Activated CD4-positive, alpha-beta memory T cell treated with anti-CD3 and anti-CD28 coated beads, Interleukin-2, amount 10 ng/mL, durations not matched to agents 7 days and 5 days (primary cell): ENCODE results near the gene DPM1. TPM values are rescaled to one million over a fixed set of nuclear protein-coding genes. Genes with fewer than 3 reads are reported as not detected.

Experiments
- CTCF ChIA-PET: fragments of 350-600 bp; sonication (Branson Sonifier 250); formaldehyde crosslinking; loops from one replicate; lab custom pipeline; 2021; ENCODE audit warnings: antibody characterized with exemption, inconsistent platforms; lab: Charles Lee
- POLR2A ChIA-PET: fragments of 350-600 bp; sonication (Branson Sonifier 250); formaldehyde crosslinking; loops from one replicate; lab custom pipeline; 2021; ENCODE audit warnings: antibody characterized with exemption; lab: Charles Lee
- DNase-seq: peaks from one replicate; pipeline ENCODE4 v3.0.0-alpha.2; 2020
- H3K27ac Mint-ChIP-seq: one replicate; pipeline ENCODE4 v1.8.0; 2021; ENCODE audit warnings: mild to moderate bottlenecking, mixed read lengths
- H3K27me3 Mint-ChIP-seq: one replicate; pipeline ENCODE4 v1.8.0; 2021; ENCODE audit warnings: mixed read lengths
- H3K36me3 Mint-ChIP-seq: one replicate; pipeline ENCODE4 v1.8.0; 2021; ENCODE audit warnings: low read depth, mixed read lengths
- H3K4me1 Mint-ChIP-seq: one replicate; pipeline ENCODE4 v1.8.0; 2021; ENCODE audit warnings: mixed read lengths
- H3K4me3 Mint-ChIP-seq: one replicate; pipeline ENCODE4 v1.8.0; 2021; ENCODE audit warnings: mild to moderate bottlenecking, mixed read lengths
- H3K9me3 Mint-ChIP-seq: one replicate; pipeline ENCODE4 v1.8.0; 2021; ENCODE audit warnings: mixed read lengths
- total RNA-seq, 2 experiments: library from RNA; stranded (reverse); gene quantifications; one replicate each; pipeline ENCODE4 v1.2.3, GENCODE V29; 2021

Gene DPM1
- total RNA-seq, 2 experiments from 2014 or later = 46.8 to 49.8 TPM

DNA sequence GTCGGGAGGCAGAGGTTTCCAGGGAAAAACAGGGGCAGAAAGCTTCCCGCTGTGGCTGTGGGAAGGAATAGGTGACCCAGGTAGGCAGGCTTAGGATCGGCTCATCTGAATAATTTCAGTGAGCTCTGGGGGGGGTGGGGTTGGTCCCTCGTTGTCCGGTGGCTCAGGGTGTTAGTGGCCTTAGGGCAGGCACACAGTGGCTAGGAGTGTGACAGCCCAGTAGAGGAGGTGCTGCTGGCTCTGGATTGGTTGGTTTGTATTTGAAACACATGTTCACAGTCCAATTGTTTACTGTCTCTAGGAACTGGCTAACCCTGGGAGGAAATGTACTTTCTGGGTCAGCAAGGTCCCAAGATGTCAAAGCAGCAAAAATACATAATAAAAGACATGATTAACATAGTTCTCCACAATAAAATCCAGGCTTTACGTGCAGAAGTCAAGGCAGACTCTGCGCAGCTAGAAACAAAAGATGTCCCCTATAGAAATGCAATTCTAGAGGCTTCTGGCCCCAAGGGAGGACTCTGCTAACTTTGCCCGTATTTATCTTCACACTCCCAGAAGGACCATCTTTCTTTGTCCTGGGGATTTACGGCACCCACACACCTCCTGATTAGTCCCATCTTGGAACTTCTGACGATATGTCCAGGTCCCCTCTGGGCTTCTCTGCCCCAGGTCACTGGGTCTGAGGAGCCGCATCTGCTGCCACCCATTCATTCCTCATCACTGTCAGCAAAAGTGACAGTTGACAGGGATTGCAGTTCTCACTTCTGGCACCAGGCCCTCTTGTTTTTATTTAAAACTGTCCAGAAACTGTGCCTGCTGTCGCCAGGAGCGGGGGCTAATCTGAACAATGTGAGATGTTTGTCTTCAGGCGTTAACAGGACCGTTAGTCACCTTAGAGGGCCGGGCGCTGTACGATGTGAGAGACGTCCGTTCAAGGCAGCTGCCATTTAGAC lies 19.0 kb upstream of the DPM1 start:
- no peak for DNase-seq
- Mint-ChIP-seq H3K36me3 (no peaks in the 10 kb centered on the region), H3K27me3 (peaks cover 10% of the 10 kb centered on the region), H3K27ac (no peak overlapping the region), H3K4me3 (no peak overlapping the region), H3K9me3 (no peaks in the 10 kb centered on the region), H3K4me1 (peaks cover 8% of the 10 kb centered on the region)
- ChIA-PET POLR2A (no interaction called here), CTCF (interaction anchor here (1.0 to 1.5 kb wide), 2 partner anchors 10 to 183 kb away, joined by 3 to 7 read pairs; partner anchors contain the start of gene BCAS4)

DNA sequence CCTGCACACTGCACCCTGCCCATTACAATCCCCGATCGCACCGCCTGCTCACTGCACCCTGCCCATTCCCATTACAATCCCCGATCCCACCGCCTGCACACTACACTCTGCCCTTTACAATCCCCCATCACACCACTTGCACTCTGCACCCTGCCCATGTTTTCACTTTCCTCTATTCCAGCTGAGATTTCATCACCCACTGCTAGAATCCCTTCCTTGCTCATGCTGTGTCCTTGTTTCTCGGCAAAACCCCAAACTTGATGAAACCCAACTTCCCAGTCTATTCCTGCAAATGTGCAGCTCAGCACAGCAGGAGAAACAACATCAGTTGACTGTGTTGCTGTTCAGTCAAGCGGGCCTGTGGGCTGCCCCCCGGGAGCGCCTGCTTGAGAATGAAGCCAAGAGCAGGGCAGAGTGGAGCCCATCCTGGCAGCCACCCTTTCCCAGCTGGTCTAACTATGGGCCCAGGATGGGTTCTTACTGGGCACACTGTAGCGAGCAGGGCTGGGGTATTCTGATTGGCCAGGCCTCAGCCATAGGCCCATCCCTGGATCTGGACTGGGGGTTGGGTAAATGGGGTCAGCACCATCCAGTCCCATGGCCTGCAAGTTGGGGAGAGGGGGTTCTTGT lies 17.5 kb upstream of the DPM1 start:
- Mint-ChIP-seq H3K36me3 (no peaks in the 10 kb centered on the region), H3K27ac (no peak overlapping the region), H3K4me1 (peaks cover 4% of the 10 kb centered on the region), H3K9me3 (no peaks in the 10 kb centered on the region), H3K4me3 (no peak overlapping the region), H3K27me3 (peaks cover 10% of the 10 kb centered on the region)
- ChIA-PET CTCF (no interaction called here), POLR2A (no interaction called here)
- no peak for DNase-seq

DNA sequence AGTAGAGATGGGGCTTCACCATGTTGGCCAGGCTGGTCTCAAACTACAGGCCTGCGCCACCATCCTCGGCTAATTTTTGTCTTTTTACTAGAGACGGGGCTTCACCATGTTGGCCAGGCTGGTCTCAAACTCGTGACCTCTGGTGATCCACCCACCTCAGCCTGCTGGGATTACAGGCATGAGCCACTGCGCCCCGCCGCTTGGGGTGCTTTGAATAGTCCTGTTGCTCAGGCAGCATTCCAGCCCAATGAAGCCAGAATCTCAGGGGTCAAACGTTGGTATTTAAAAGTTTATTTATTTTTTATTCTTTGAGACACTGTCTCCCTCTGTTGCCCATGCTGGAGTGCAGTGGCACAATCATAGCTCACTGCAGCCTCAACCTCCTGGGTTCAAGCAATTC lies 11.6 kb upstream of the DPM1 start:
- Mint-ChIP-seq H3K27me3 (peaks cover 10% of the 10 kb centered on the region), H3K4me1 (no peaks in the 10 kb centered on the region), H3K9me3 (no peaks in the 10 kb centered on the region), H3K36me3 (no peaks in the 10 kb centered on the region), H3K4me3 (no peak overlapping the region), H3K27ac (no peak overlapping the region)
- CTCF ChIA-PET = no interaction called here
- POLR2A ChIA-PET = interaction anchor here (1.6 kb wide), 1 partner anchor 11 kb away, joined by 3 read pairs; the partner anchor contains the start of genes DPM1 and MOCS3
- DNase-seq = no peak

DNA sequence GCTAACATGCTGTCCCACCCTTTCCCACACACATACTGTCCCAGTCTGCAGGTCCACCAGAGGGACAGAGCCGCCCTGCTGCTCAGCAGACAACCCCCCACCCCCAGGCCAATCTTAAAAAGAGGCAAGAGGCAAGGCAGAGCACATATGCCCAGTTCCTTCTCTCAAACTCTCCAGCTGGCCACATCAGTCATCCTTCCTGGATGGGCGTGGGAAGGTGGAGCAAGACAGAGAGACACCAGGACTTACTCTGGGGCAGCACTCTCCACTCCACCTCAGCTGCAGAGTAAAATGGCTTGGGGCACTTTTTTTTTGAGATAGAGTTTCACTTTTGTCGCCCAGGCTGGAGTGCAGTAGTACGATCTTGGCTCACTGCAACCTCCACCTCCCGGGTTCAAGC lies 11.1 kb upstream of the DPM1 start:
- ChIA-PET POLR2A (interaction anchor here (1.6 kb wide), 1 partner anchor 11 kb away, joined by 3 read pairs; the partner anchor contains the start of genes DPM1 and MOCS3), CTCF (interaction anchor here (1.7 kb wide), 1 partner anchor 18 kb away, joined by 5 read pairs; no protein-coding TSS in a partner anchor)
- Mint-ChIP-seq H3K27me3 (peaks cover 10% of the 10 kb centered on the region), H3K36me3 (no peaks in the 10 kb centered on the region), H3K4me3 (no peak overlapping the region), H3K27ac (no peak overlapping the region), H3K4me1 (no peaks in the 10 kb centered on the region), H3K9me3 (no peaks in the 10 kb centered on the region)
- no peak for DNase-seq

DNA sequence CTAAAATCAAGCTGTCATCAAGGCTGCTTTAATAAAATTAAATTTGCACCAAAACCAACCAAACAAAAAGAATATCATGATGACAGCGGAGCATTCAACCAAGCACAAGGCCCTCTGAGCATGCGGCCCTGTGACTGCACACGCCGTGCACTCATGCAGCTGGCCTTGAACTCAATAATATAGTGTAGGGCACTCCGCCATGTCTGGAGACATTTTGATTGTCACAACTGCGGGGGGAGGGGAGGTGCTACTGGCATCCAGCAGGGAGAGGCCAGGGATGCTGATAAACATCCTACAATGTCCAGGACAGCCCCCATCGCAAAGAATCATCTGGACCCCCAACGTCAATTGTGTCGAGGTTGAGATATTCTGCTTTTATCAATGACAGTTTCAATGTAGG lies 10.0 kb upstream of the DPM1 start:
- Mint-ChIP-seq H3K9me3 (no peaks in the 10 kb centered on the region), H3K27me3 (peaks cover 10% of the 10 kb centered on the region), H3K27ac (no peak overlapping the region), H3K36me3 (no peaks in the 10 kb centered on the region), H3K4me1 (no peaks in the 10 kb centered on the region), H3K4me3 (no peak overlapping the region)
- ChIA-PET POLR2A (interaction anchor here (1.5 to 1.6 kb wide), 2 partner anchors 10 to 36 kb away, joined by 3 to 5 read pairs; partner anchors contain the start of genes ADNP, DPM1 and MOCS3), CTCF (interaction anchor here (1.2 to 1.7 kb wide), 2 partner anchors 13 to 19 kb away, joined by 4 to 5 read pairs; no protein-coding TSS in a partner anchor)
- DNase-seq = no peak

DNA sequence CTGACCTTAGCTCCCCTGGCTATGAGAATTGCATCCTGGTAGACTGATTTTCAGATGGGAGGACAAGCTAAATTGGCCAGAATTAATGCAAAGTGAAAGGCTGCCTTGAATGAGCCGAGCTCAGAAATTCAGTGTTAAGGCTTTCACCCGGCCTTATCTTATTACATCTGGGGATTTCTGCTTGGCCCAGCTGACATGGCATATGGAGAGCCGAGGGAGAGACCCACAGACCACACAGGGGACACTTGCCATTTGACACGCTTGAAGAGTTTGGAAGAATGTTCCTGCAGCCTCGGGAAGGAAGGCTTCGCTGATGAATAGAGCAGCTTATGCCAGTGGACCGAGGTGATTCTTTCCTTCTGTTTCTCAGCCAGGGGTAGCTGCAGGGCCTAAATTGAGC lies 9.3 kb upstream of the DPM1 start:
- CTCF ChIA-PET = interaction anchor here (0.6 to 1.7 kb wide), 4 partner anchors 9 to 20 kb away, joined by 3 to 5 read pairs (median 4); partner anchors contain the start of genes DPM1 and MOCS3
- Mint-ChIP-seq H3K27me3 (peaks cover 8% of the 10 kb centered on the region), H3K36me3 (no peaks in the 10 kb centered on the region), H3K4me1 (no peaks in the 10 kb centered on the region), H3K9me3 (no peaks in the 10 kb centered on the region), H3K4me3 (no peak overlapping the region), H3K27ac (no peak overlapping the region)
- DNase-seq = no peak
- POLR2A ChIA-PET = interaction anchor here (1.3 to 1.5 kb wide), 2 partner anchors 9 to 36 kb away, joined by 4 to 5 read pairs; partner anchors contain the start of genes ADNP, DPM1 and MOCS3

DNA sequence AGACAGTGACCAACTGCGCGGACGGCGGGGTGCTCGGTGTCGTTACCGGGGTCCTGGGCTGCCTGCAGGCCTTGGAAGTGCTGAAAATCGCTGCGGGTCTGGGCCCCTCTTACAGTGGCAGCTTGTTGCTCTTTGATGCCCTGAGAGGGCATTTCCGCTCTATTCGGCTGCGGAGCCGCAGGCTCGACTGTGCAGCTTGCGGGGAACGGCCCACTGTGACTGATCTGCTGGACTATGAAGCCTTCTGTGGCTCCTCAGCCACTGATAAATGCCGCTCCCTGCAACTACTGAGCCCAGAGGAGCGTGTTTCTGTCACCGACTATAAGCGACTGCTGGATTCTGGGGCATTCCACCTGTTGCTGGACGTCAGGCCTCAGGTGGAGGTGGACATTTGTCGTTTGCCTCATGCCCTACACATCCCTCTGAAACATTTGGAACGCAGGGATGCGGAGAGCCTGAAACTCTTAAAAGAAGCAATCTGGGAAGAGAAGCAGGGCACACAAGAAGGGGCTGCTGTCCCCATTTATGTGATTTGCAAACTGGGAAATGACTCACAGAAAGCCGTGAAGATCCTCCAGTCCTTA lies 1.3 kb upstream of the DPM1 start:
- peaks cover 9% of the 10 kb centered on the region for H3K36me3 Mint-ChIP-seq
- ChIA-PET CTCF (interaction anchor here (1.0 to 1.2 kb wide), 2 partner anchors 28 to 165 kb away, joined by 3 to 5 read pairs; partner anchors contain the start of gene BCAS4), POLR2A (interaction anchor here (2.4 to 3.8 kb wide), 2 partner anchors 28 to 165 kb away, joined by 40 to 170 read pairs; partner anchors contain the start of genes ADNP and BCAS4)
- no peaks in the 10 kb centered on the region for H3K9me3 Mint-ChIP-seq
- no peaks in the 10 kb centered on the region for H3K27me3 Mint-ChIP-seq
- no peak overlapping the region for H3K27ac Mint-ChIP-seq
- no peak for DNase-seq
- peak overlapping the region; percentile 99 for H3K4me3 Mint-ChIP-seq
- peaks cover 51% of the 10 kb centered on the region for H3K4me1 Mint-ChIP-seq

DNA sequence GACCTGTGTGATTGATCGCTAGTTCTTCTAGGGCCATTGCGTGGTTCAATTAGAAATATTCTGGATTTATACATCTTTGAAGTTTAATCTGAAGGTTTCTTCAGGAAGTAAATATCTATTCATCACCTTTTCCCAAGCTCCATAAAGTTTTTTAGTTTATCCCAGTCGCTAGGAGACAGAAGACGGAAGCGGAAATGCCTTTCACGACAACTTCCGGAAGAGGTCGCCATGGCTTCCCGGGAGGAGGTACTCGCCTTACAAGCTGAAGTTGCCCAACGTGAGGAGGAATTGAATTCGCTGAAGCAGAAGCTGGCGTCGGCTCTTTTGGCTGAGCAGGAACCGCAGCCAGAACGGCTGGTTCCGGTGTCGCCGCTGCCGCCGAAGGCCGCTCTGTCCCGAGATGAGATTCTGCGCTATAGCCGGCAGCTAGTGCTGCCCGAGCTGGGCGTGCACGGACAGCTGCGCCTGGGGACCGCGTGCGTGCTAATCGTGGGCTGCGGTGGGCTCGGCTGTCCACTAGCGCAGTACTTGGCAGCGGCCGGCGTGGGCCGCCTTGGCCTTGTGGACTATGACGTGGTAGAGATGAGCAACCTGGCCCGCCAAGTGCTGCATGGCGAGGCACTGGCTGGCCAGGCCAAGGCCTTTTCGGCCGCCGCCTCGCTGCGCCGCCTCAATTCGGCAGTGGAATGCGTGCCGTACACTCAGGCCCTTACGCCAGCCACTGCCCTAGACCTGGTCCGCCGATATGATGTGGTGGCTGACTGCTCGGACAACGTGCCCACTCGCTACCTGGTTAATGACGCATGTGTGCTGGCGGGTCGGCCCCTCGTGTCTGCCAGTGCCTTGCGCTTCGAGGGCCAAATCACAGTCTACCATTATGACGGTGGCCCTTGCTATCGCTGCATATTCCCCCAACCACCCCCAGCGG lies 547 bp upstream of the DPM1 start, which contains the start of gene MOCS3:
Gene MOCS3 (plus strand): TSS at position 204 of the 928 bp plus-strand sequence. CDS start 25 bp downstream, at position 229.
- Mint-ChIP-seq H3K4me1 (peaks cover 57% of the 10 kb centered on the region), H3K4me3 (peak within 1 kb of the TSS; percentile 99)
- DNase-seq = peak; percentile 85

DNA sequence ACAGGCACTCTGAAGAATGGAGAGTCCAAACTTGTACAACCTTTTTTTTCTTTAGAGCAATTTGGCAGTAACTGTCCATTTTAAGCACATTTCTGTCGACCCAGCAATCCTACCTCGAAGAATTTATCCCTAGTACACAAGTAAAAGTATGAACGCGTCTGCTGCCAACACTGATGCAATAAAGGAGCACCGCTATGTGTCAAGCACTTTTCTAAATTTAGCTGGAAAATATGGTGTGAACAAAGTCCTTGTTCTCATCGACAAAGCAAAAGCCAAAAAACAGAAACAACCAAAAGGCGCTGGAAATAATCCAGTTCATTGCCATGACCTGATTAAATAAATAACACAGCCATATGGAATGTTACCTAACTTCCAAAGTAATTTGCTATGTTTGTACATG lies 1.1 kb downstream of the DPM1 start:
- ChIA-PET POLR2A (interaction anchor here (0.6 to 3.8 kb wide), 17 partner anchors 9 to 448 kb away, joined by 3 to 170 read pairs (median 6); partner anchors contain the start of genes ADNP and BCAS4), CTCF (interaction anchor here (0.6 to 3.1 kb wide), 8 partner anchors 23 to 209 kb away, joined by 3 to 61 read pairs (median 5); partner anchors contain the start of genes ADNP and BCAS4)
- H3K4me1 Mint-ChIP-seq = peaks cover 67% of the 10 kb centered on the region
- H3K27ac Mint-ChIP-seq = peak overlapping the region; percentile 86
- no peak for DNase-seq
- H3K9me3 Mint-ChIP-seq = no peaks in the 10 kb centered on the region
- H3K36me3 Mint-ChIP-seq = peaks cover 25% of the 10 kb centered on the region
- H3K27me3 Mint-ChIP-seq = no peaks in the 10 kb centered on the region
- peak overlapping the region; percentile 99 for H3K4me3 Mint-ChIP-seq

More for the DNA sequence above, 547 bp upstream of the DPM1 start, which contains the start of gene MOCS3:
- H3K9me3 Mint-ChIP-seq = no peaks in the 10 kb centered on the region
- ChIA-PET POLR2A (interaction anchor here (0.5 to 3.8 kb wide), 29 partner anchors 9 to 522 kb away, joined by 3 to 170 read pairs (median 5); partner anchors contain the start of genes ADNP, BCAS4 and PTPN1), CTCF (interaction anchor here (1.0 to 3.1 kb wide), 10 partner anchors 8 to 211 kb away, joined by 3 to 61 read pairs (median 6); partner anchors contain the start of genes ADNP and BCAS4)
- peak within 1 kb of the TSS; percentile 86 for H3K27ac Mint-ChIP-seq
- H3K27me3 Mint-ChIP-seq = no peaks in the 10 kb centered on the region
- H3K36me3 Mint-ChIP-seq = peaks cover 13% of the 10 kb centered on the region

DNA sequence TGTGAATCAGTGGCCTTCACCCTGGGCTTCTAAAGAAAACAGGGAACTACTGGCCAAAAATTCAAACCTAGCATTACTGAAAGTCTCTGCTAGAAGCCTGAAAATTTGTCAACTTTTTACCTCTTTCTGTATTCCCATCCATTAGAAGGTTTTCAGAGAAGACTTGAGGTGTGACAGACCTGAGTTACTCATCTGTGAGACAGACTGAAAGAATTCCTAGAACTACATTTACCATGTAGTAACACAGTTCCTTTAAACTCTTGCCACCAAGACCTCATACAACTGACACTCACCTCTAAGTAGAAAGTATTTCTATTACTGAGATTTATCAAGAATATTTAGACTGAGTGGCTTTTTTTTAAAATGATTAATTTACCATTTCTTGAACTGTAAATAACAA lies 4.5 kb downstream of the DPM1 start:
- POLR2A ChIA-PET = no interaction called here
- CTCF ChIA-PET = no interaction called here
- DNase-seq = no peak
- Mint-ChIP-seq H3K4me3 (no peak overlapping the region), H3K36me3 (peaks cover 49% of the 10 kb centered on the region), H3K27me3 (no peaks in the 10 kb centered on the region), H3K4me1 (peaks cover 53% of the 10 kb centered on the region), H3K27ac (no peak overlapping the region), H3K9me3 (no peaks in the 10 kb centered on the region)

DNA sequence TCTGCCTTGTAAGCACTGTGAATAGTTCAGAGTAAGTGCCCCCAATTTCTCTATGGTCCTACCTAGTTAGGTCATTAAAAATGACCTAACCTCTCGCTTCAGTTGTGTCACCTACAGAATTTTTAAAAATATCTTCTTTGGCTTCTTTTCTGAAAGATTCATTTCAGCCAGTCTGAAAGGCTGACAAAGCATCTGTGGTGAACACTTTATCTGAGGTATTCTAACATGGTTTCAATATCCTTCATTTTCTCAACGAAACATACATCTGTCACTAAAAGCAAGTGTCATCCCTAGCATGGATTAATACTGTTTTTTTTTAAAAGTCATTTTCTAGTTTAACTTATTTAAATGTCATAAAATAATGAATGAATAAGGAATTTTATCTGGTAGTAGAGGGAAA lies 5.1 kb downstream of the DPM1 start:
- ChIA-PET POLR2A (no interaction called here), CTCF (no interaction called here)
- DNase-seq = no peak
- H3K9me3 Mint-ChIP-seq = no peaks in the 10 kb centered on the region
- no peak overlapping the region for H3K27ac Mint-ChIP-seq
- H3K4me3 Mint-ChIP-seq = no peak overlapping the region
- peaks cover 51% of the 10 kb centered on the region for H3K4me1 Mint-ChIP-seq
- H3K36me3 Mint-ChIP-seq = peaks cover 52% of the 10 kb centered on the region
- no peaks in the 10 kb centered on the region for H3K27me3 Mint-ChIP-seq
